OCI-LY1 (cell line): ENCODE results near the gene GALNTL6.

ENCODE experiments used
- H2AFZ ChIP-seq: fragments of 200-600 bp; sonication (generic), shearing (Covaris generic); 2 replicates; pipeline ENCODE4 v1.6.0; 2014; ENCODE audit warnings: antibody characterized with exemption, mild to moderate bottlenecking, low read length
- H3F3A ChIP-seq: fragments of 200-600 bp; sonication (generic), shearing (Covaris generic); 2 replicates; pipeline ENCODE4 v1.6.0; 2014; ENCODE audit warnings: mild to moderate bottlenecking, antibody characterized with exemption, low read length, moderate library complexity; ENCODE audit not compliant: insufficient read depth
- H3K27ac ChIP-seq: fragments of 200-600 bp; sonication (generic); 2 replicates; pipeline ENCODE4 v1.5.1; 2014; ENCODE audit warnings: low read length, mixed run types, mild to moderate bottlenecking, low read depth; ENCODE audit not compliant: poor library complexity, severe bottlenecking
- H3K27me3 ChIP-seq: fragments of 200-600 bp; sonication (generic); 2 replicates; pipeline ENCODE4 v1.6.0; 2014; ENCODE audit warnings: antibody characterized with exemption, mild to moderate bottlenecking, low read length, moderate library complexity; ENCODE audit not compliant: insufficient read depth
- H3K36me3 ChIP-seq: fragments of 200-600 bp; sonication (generic); 2 replicates; pipeline ENCODE4 v1.6.1; 2014; ENCODE audit warnings: mild to moderate bottlenecking, antibody characterized with exemption, low read length, moderate library complexity, mixed read lengths; ENCODE audit not compliant: insufficient read depth
- H3K4me1 ChIP-seq: fragments of 200-600 bp; sonication (generic); 2 replicates; pipeline ENCODE4 v1.5.1; 2014; ENCODE audit warnings: mild to moderate bottlenecking, low read length, moderate library complexity; ENCODE audit not compliant: insufficient read depth, severe bottlenecking
- H3K4me2 ChIP-seq: fragments of 200-600 bp; sonication (generic), shearing (Covaris generic); 2 replicates; pipeline ENCODE4 v1.6.1; 2014; ENCODE audit warnings: low read length
- H3K4me3 ChIP-seq: fragments of 200-600 bp; sonication (generic); 2 replicates; pipeline ENCODE4 v1.5.1; 2014; ENCODE audit warnings: low read length, low read depth, mild to moderate bottlenecking, mixed read lengths; ENCODE audit not compliant: poor library complexity, severe bottlenecking
- H3K79me2 ChIP-seq: fragments of 200-600 bp; shearing (Covaris generic); 2 replicates; pipeline ENCODE4 v1.6.1; 2016; ENCODE audit warnings: mixed run types, low read length, mixed read lengths; ENCODE audit not compliant: insufficient read depth
- H3K9ac ChIP-seq: fragments of 200-600 bp; sonication (generic), shearing (Covaris generic); 2 replicates; pipeline ENCODE4 v1.6.1; 2014; ENCODE audit warnings: mild to moderate bottlenecking, low read length, mixed read lengths
- H3K9me2 ChIP-seq: fragments of 200-600 bp; sonication (generic), shearing (Covaris generic); 2 replicates; pipeline ENCODE4 v1.6.1; 2014; ENCODE audit warnings: low read depth, mild to moderate bottlenecking, low read length, mixed read lengths
- H3K9me3 ChIP-seq: fragments of 200-600 bp; shearing (Covaris generic); 2 replicates; pipeline ENCODE4 v1.6.1; 2014; ENCODE audit warnings: low read length, mixed read lengths
- H4K20me1 ChIP-seq: fragments of 200-600 bp; sonication (generic), shearing (Covaris generic); 2 replicates; pipeline ENCODE4 v1.6.0; 2016; ENCODE audit warnings: mild to moderate bottlenecking, low read length; ENCODE audit not compliant: insufficient read depth
- CTCF ChIP-seq: fragments of 200-600 bp; sonication (generic), shearing (Covaris generic); IDR thresholded peaks from 2 replicates; pipeline ENCODE4 v1.5.1; 2017; ENCODE audit warnings: mild to moderate bottlenecking, antibody characterized with exemption, low read length, moderate library complexity, mixed read lengths
- EZH2 ChIP-seq: fragments of 200-600 bp; sonication (generic), shearing (Covaris generic); IDR thresholded peaks from 2 replicates; pipeline ENCODE4 v1.8.0; 2017; ENCODE audit warnings: borderline replicate concordance, mixed run types, mild to moderate bottlenecking, antibody characterized with exemption, low read length, moderate library complexity, mixed read lengths

GALNTL6 gene

GRCh38 chr4:172706000-172706399 is 892.8 kb downstream of the GALNTL6 start:
- Histone ChIP-seq H3K27ac (no peak overlapping the region), H3K9me3 (peaks cover 7% of the 10 kb centered on the region; the same call in 1 of the 2 replicates), H2AFZ (no peak overlapping the region), H3K4me1 (no peaks in the 10 kb centered on the region), H3K79me2 (no peaks in the 10 kb centered on the region), H4K20me1 (no peaks in the 10 kb centered on the region), H3K27me3 (no peaks in the 10 kb centered on the region), H3K9me2 (no peaks in the 10 kb centered on the region), H3K4me3 (no peak overlapping the region), H3K9ac (no peak overlapping the region), H3F3A (no peaks in the 10 kb centered on the region), H3K4me2 (no peak overlapping the region), H3K36me3 (no peaks in the 10 kb centered on the region)
- TF ChIP-seq CTCF (no peak), EZH2 (no peak)

GRCh38 chr4:172707622-172708021 is 894.4 kb downstream of the GALNTL6 start:
- TF ChIP-seq CTCF (no peak), EZH2 (no peak)
- no peak overlapping the region for H3K27ac ChIP-seq
- H3K4me3 ChIP-seq, result no peak overlapping the region
- no peaks in the 10 kb centered on the region for H3K9me2 ChIP-seq
- peaks cover 7% of the 10 kb centered on the region; the same call in 1 of the 2 replicates for H3K9me3 ChIP-seq
- H2AFZ ChIP-seq, result no peak overlapping the region
- H3K79me2 ChIP-seq, result no peaks in the 10 kb centered on the region
- no peaks in the 10 kb centered on the region for H3F3A ChIP-seq
- H3K27me3 ChIP-seq, result no peaks in the 10 kb centered on the region
- H3K36me3 ChIP-seq, result no peaks in the 10 kb centered on the region
- no peaks in the 10 kb centered on the region for H3K4me1 ChIP-seq
- H4K20me1 ChIP-seq, result no peaks in the 10 kb centered on the region
- H3K9ac ChIP-seq, result no peak overlapping the region
- H3K4me2 ChIP-seq, result no peak overlapping the region

DNA sequence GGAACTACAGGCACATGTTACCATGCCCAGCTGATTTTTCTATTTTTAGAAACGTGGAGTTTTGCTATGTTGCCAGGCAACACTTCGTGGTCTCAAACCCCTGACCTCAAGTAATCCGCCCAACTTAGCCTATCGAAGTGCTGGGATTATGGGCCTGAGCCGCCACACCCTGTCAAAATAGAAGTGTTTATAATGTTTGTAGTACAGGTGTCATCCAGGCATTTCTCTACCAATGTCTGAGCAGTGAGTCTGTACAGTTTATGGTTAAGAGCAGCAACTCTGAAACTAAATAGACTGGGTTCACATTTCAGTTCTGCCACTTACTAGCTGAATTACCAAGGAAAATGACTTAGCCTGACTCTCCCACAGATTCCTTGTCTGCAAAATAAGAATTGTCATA is 895.0 kb downstream of the GALNTL6 start:
- Histone ChIP-seq H2AFZ (no peak overlapping the region), H3K27me3 (no peaks in the 10 kb centered on the region), H3F3A (no peaks in the 10 kb centered on the region), H3K9me2 (no peaks in the 10 kb centered on the region), H3K27ac (no peak overlapping the region), H3K4me2 (no peak overlapping the region), H3K4me3 (no peak overlapping the region), H3K4me1 (no peaks in the 10 kb centered on the region), H3K9me3 (peaks cover 7% of the 10 kb centered on the region; the same call in 1 of the 2 replicates), H4K20me1 (no peaks in the 10 kb centered on the region), H3K9ac (no peak overlapping the region), H3K79me2 (no peaks in the 10 kb centered on the region), H3K36me3 (no peaks in the 10 kb centered on the region)
- TF ChIP-seq EZH2 (no peak), CTCF (no peak)
